ENCODE measurements around the gene FAM89A.

GRCh38 chr1:230975636-230976035 is 64.4 kb downstream of the FAM89A start:
- TF ChIP-seq, protein P1, sequence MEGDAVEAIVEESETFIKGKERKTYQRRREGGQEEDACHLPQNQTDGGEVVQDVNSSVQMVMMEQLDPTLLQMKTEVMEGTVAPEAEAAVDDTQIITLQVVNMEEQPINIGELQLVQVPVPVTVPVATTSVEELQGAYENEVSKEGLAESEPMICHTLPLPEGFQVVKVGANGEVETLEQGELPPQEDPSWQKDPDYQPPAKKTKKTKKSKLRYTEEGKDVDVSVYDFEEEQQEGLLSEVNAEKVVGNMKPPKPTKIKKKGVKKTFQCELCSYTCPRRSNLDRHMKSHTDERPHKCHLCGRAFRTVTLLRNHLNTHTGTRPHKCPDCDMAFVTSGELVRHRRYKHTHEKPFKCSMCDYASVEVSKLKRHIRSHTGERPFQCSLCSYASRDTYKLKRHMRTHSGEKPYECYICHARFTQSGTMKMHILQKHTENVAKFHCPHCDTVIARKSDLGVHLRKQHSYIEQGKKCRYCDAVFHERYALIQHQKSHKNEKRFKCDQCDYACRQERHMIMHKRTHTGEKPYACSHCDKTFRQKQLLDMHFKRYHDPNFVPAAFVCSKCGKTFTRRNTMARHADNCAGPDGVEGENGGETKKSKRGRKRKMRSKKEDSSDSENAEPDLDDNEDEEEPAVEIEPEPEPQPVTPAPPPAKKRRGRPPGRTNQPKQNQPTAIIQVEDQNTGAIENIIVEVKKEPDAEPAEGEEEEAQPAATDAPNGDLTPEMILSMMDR (IDR thresholded peaks at IDR 0.05), result no peak
- TF ChIP-seq POLR2A (IDR thresholded peaks at IDR 0.05), result no peak
